ENCODE results near the gene EXOC1. TPM values are rescaled to one million over a fixed set of nuclear protein-coding genes. Genes with fewer than 3 reads are reported as not detected.

EXOC1 gene, protein sequence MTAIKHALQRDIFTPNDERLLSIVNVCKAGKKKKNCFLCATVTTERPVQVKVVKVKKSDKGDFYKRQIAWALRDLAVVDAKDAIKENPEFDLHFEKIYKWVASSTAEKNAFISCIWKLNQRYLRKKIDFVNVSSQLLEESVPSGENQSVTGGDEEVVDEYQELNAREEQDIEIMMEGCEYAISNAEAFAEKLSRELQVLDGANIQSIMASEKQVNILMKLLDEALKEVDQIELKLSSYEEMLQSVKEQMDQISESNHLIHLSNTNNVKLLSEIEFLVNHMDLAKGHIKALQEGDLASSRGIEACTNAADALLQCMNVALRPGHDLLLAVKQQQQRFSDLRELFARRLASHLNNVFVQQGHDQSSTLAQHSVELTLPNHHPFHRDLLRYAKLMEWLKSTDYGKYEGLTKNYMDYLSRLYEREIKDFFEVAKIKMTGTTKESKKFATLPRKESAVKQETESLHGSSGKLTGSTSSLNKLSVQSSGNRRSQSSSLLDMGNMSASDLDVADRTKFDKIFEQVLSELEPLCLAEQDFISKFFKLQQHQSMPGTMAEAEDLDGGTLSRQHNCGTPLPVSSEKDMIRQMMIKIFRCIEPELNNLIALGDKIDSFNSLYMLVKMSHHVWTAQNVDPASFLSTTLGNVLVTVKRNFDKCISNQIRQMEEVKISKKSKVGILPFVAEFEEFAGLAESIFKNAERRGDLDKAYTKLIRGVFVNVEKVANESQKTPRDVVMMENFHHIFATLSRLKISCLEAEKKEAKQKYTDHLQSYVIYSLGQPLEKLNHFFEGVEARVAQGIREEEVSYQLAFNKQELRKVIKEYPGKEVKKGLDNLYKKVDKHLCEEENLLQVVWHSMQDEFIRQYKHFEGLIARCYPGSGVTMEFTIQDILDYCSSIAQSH
- total RNA-seq (2022; extraction: Qiagen RNA extraction), result 12.6 to 21.3 TPM (median 13.6 TPM) in 5 replicates

DNA sequence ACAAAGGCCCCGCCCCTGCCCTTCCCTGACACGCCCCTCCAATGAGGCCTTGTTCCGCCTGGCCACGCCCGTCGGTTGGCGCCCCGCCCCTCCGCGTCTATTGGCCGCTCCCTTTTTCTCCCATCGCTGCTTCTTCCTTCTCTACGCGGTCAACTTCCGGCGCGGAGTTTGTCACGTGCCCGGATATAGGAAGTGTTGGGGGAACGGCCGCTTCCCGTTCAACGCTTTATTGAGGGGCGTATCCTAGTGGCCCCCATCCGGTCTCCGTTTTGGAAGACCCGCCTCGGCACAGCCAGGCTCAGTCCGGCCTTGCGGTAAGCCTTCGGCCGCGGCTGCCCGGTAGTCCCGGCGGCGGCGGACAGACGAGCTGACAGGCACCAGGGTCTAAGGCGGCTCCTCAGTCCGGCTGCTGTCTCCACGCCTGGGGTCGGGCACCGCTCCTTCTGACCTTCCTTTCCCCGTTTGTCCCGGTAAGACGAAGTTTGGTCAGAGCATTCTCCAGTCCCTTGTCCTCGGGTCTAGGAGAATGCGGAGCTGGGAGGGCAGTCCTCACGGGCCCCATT, at the start of gene EXOC1:
Gene EXOC1 (plus strand): TSS at position 165 of the 563 bp plus-strand sequence. CDS start 4,676 bp downstream, outside the sequence.

DNA sequence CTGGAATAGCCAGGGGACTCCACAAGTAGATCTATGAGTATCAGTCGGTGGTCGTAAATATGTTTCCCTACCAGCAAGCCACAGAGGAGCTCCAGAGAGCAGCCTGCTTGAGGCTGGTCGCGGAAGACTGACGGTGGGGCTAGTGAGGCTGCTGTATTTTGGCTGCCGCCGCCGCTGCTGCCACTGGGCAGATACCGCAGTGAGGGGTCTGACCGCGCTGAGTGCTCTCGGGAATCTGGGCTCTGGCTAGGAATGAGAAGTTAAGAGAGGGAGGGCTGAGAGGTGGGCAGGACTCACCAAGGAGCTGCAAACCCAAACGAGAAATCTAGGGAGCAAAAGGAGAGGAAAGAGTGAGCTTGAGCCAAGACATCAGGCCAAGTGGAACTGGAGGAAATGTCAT, 33.8 kb upstream of the EXOC1 start, which contains the start of gene EXOC1L:
Gene EXOC1L (plus strand): TSS at position 157 of the 400 bp plus-strand sequence. CDS start 237 bp downstream, at position 394.

DNA sequence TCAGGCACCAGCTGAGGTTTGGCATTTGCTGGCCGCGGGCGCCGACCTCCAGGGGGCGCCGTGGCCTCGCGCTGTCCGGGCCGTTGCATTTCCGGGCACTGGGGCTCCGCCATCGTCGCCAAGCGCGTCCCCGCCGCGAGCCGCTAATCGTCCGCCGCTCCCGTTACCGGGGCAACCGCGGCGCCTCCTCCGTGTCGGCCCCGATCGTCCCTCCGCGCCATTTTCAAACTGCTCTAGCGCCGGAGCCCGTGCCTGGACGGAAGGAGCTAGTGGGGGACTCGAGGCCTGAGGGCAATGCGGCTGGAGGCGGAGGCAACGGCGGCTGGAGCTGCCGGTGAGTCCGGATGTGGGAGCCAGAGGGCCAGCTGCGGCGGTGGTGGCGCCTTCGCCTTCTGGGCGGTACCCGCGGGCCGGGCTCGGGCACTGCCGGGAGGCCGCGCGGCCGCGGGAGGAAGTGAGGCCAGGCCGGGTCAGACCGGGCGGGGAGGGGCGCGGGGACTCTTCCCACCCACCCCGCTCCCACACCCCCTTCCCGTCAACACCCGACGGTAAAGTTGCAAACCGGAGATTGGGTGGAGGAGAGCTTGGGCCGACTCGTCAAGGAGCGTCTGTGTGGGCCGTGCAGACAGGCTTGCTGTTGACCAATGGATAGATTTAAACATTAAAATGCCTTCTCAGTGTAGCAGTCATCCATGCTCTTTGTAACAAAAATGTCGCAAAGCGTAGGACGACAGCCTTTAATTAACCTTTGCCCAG, 95.5 kb downstream of the EXOC1 start, which contains the start of gene CEP135:
Gene CEP135 (plus strand): TSS at position 220 of the 756 bp plus-strand sequence. CDS start 3,186 bp downstream, outside the sequence.

Other genes with a start within 250 kb of the EXOC1 start
- gene NMU, start 217.3 kb upstream of the EXOC1 start, total RNA-seq (2022; extraction: Qiagen RNA extraction), result 0.43 to 1.1 TPM (median 0.53 TPM) in 5 replicates
- gene EXOC1L, start 33.9 kb upstream of the EXOC1 start, total RNA-seq (2022; extraction: Qiagen RNA extraction), result not detected in 5 replicates
- gene CEP135, start 95.3 kb downstream of the EXOC1 start, total RNA-seq (2022; extraction: Qiagen RNA extraction), result 4.3 to 6.3 TPM (median 5.7 TPM) in 5 replicates

Measured in A549 treated with CORT108297 at 1 μM for 4 hours (cell line).